Mesenchymal stem cell (in vitro differentiated cells and primary cell): ENCODE data around the gene ERP44.

ENCODE experiments used
- DNase-seq: peaks from one replicate; pipeline ENCODE4 v3.0.0-alpha.2; 2013
- H2AFZ ChIP-seq: one replicate; pipeline ENCODE4 v1.6.1; 2013; ENCODE audit warnings: low read depth, mild to moderate bottlenecking, control low read depth, inconsistent platforms, low read length, moderate library complexity
- H2AK5ac ChIP-seq: 2 replicates; pipeline ENCODE4 v1.6.1; 2013; ENCODE audit warnings: low read length, moderate library complexity, mild to moderate bottlenecking, inconsistent platforms; ENCODE audit not compliant: severe bottlenecking
- H2BK120ac ChIP-seq: one replicate; pipeline ENCODE4 v1.6.1; 2013; ENCODE audit warnings: low read depth, mild to moderate bottlenecking, inconsistent platforms, low read length, moderate library complexity
- H2BK12ac ChIP-seq, 2 experiments: one replicate each; pipeline ENCODE4 v1.6.1; 2013; ENCODE audit warnings: inconsistent platforms in 2 of 2, low read length in 2 of 2, mild to moderate bottlenecking in 2 of 2, moderate library complexity in 2 of 2, control low read depth in 1 of 2
- H2BK15ac ChIP-seq: one replicate; pipeline ENCODE4 v1.6.1; 2013; ENCODE audit warnings: mild to moderate bottlenecking, low read depth, inconsistent platforms; ENCODE audit not compliant: poor library complexity, severe bottlenecking
- H2BK5ac ChIP-seq: 2 replicates; pipeline ENCODE4 v1.6.1; 2013; ENCODE audit warnings: low read depth, mild to moderate bottlenecking, low read length, control low read depth, inconsistent platforms; ENCODE audit not compliant: poor library complexity, severe bottlenecking
- H3K14ac ChIP-seq, 2 experiments: one replicate each; pipeline ENCODE4 v1.6.1; 2013; ENCODE audit warnings: inconsistent platforms in 2 of 2, low read length in 2 of 2, control low read depth in 1 of 2, mild to moderate bottlenecking in 1 of 2, moderate library complexity in 1 of 2
- H3K18ac ChIP-seq, 2 experiments: one replicate each; pipeline ENCODE4 v1.6.1; 2013; ENCODE audit warnings: inconsistent platforms in 2 of 2, low read length in 2 of 2, control low read depth in 1 of 2, low read depth in 1 of 2, mild to moderate bottlenecking in 1 of 2
- H3K23ac ChIP-seq, 2 experiments: one replicate each; pipeline ENCODE4 v1.6.1; 2013; ENCODE audit warnings: inconsistent platforms in 2 of 2, low read length in 2 of 2, mild to moderate bottlenecking in 2 of 2, moderate library complexity in 2 of 2, control low read depth in 1 of 2
- H3K27ac ChIP-seq: 2 replicates; pipeline ENCODE4 v1.5.1; 2013; ENCODE audit warnings: mild to moderate bottlenecking, moderate library complexity, low read length, control low read depth, inconsistent platforms; ENCODE audit not compliant: poor library complexity, severe bottlenecking
- H3K27me3 ChIP-seq, 2 experiments: 2 replicates each; pipeline versions ENCODE4 v1.6.1 to v1.7.0; 2013; ENCODE audit warnings: low read length in 2 of 2, mild to moderate bottlenecking in 2 of 2, moderate library complexity in 2 of 2, control low read depth in 1 of 2, inconsistent platforms in 1 of 2; ENCODE audit not compliant: control insufficient read depth in 1 of 2, insufficient read depth in 1 of 2
- H3K36me3 ChIP-seq, 2 experiments: 2 replicates each; pipeline versions ENCODE4 v1.6.1 to v1.7.0; 2013; ENCODE audit warnings: low read length in 2 of 2, control low read depth in 1 of 2, inconsistent platforms in 1 of 2, low read depth in 1 of 2, mild to moderate bottlenecking in 1 of 2; ENCODE audit not compliant: insufficient read depth in 2 of 2, control insufficient read depth in 1 of 2
- H3K4ac ChIP-seq, 2 experiments: one replicate each; pipeline ENCODE4 v1.6.1; 2013; ENCODE audit warnings: inconsistent platforms in 2 of 2, low read length in 2 of 2, mild to moderate bottlenecking in 2 of 2, moderate library complexity in 2 of 2, control low read depth in 1 of 2, low read depth in 1 of 2
- H3K4me1 ChIP-seq: 2 replicates; pipeline ENCODE4 v1.6.1; 2013; ENCODE audit warnings: low read depth, low read length, control low read depth; ENCODE audit not compliant: control insufficient read depth, insufficient read depth
- H3K4me2 ChIP-seq: 2 replicates; pipeline ENCODE4 v1.6.1; 2013; ENCODE audit warnings: low read length, mild to moderate bottlenecking, inconsistent platforms; ENCODE audit not compliant: poor library complexity, severe bottlenecking
- H3K4me3 ChIP-seq, 2 experiments: 2 replicates each; pipeline versions ENCODE4 v1.5.1 to v1.7.0; 2013; ENCODE audit warnings: low read length in 2 of 2, mild to moderate bottlenecking in 2 of 2, control low read depth in 1 of 2, low read depth in 1 of 2; ENCODE audit not compliant: insufficient read depth in 1 of 2
- H3K79me1 ChIP-seq: replicated peaks from 2 replicates; pipeline ENCODE4 v1.6.1; 2013; ENCODE audit warnings: mild to moderate bottlenecking, control low read depth, low read length, inconsistent platforms; ENCODE audit not compliant: poor library complexity, severe bottlenecking
- H3K9ac ChIP-seq: 2 replicates; pipeline ENCODE4 v1.7.0; 2013; ENCODE audit warnings: mild to moderate bottlenecking, low read length, moderate library complexity
- H3K9me3 ChIP-seq: 2 replicates; pipeline ENCODE4 v1.7.0; 2013; ENCODE audit warnings: mild to moderate bottlenecking, low read length; ENCODE audit not compliant: control insufficient read depth
- H4K8ac ChIP-seq: one replicate; pipeline ENCODE4 v1.6.1; 2013; ENCODE audit warnings: inconsistent platforms, mild to moderate bottlenecking, low read length, moderate library complexity
- H4K91ac ChIP-seq: one replicate; pipeline ENCODE4 v1.6.1; 2013; ENCODE audit warnings: mild to moderate bottlenecking, low read length, inconsistent platforms
- WGBS: methylation state at CpG from one replicate; pipeline ENCODE4 v1.1.7; 2013; ENCODE audit warnings: mixed read lengths; 5-methylcytosine and 5-hydroxymethylcytosine counted together

The ERP44 gene

GRCh38 chr9:99971410-99971809 is 127.4 kb downstream of the ERP44 start:
- Histone ChIP-seq H3K18ac (no peak overlapping the region), H3K9me3 (no peaks in the 10 kb centered on the region), H3K4ac (no peak overlapping the region), H3K79me1 (peaks cover 2% of the 10 kb centered on the region), H3K23ac (no peak overlapping the region), H3K27ac (no peak overlapping the region), H3K27me3 (no peaks in the 10 kb centered on the region), H3K9ac (no peak overlapping the region), H2AFZ (no peak overlapping the region), H4K8ac (no peak overlapping the region), H2AK5ac (no peak overlapping the region), H2BK15ac (no peak overlapping the region), H3K14ac (no peak overlapping the region), H3K4me1 (peaks cover 4% of the 10 kb centered on the region), H2BK5ac (no peak overlapping the region), H2BK12ac (no peak overlapping the region), H3K4me2 (no peak overlapping the region), H2BK120ac (no peak overlapping the region), H3K36me3 (peaks cover 0 to 58% of the 10 kb centered on the region in 2 experiments), H3K4me3 (no peak overlapping the region), H4K91ac (no peak overlapping the region)
- DNase-seq: no peak

- H2BK120ac ChIP-seq: no peak overlapping the region
- no peak for DNase-seq
- H3K27me3 ChIP-seq: no peaks in the 10 kb centered on the region
- H2AFZ ChIP-seq: no peak overlapping the region
- peaks cover 0 to 50% of the 10 kb centered on the region in 2 experiments for H3K36me3 ChIP-seq
- H2BK5ac ChIP-seq: no peak overlapping the region
- H3K9ac ChIP-seq: no peak overlapping the region
- H2AK5ac ChIP-seq: no peak overlapping the region
- H4K91ac ChIP-seq: no peak overlapping the region
- H3K14ac ChIP-seq: no peak overlapping the region
- no peak overlapping the region for H3K4me3 ChIP-seq
- peaks cover 4% of the 10 kb centered on the region for H3K4me1 ChIP-seq
- H3K79me1 ChIP-seq: peaks cover 2% of the 10 kb centered on the region
- H3K4ac ChIP-seq: no peak overlapping the region
- H2BK15ac ChIP-seq: no peak overlapping the region
- no peak overlapping the region for H3K4me2 ChIP-seq
- H3K23ac ChIP-seq: no peak overlapping the region
- H3K9me3 ChIP-seq: no peaks in the 10 kb centered on the region
- H4K8ac ChIP-seq: no peak overlapping the region
- no peak overlapping the region for H3K18ac ChIP-seq
- no peak overlapping the region for H3K27ac ChIP-seq
- H2BK12ac ChIP-seq: no peak overlapping the region
- 100% methylated on average over 1 of the region's 2 CpGs for WGBS
Measured at GRCh38 chr9:99970481-99970880, 128.3 kb downstream of the ERP44 start.

GRCh38 chr9:99967457-99967856 is 131.3 kb downstream of the ERP44 start:
- WGBS: 100% methylated on average over 1 of the region's 2 CpGs
- Histone ChIP-seq H3K9ac (no peak overlapping the region), H2BK12ac (no peak overlapping the region), H3K4me2 (no peak overlapping the region), H3K4me1 (peaks cover 6% of the 10 kb centered on the region), H3K9me3 (no peaks in the 10 kb centered on the region), H2AFZ (no peak overlapping the region), H2AK5ac (no peak overlapping the region), H3K27ac (no peak overlapping the region), H3K4me3 (no peak overlapping the region), H4K91ac (no peak overlapping the region), H3K27me3 (no peaks in the 10 kb centered on the region), H2BK15ac (no peak overlapping the region), H3K14ac (no peak overlapping the region), H2BK120ac (no peak overlapping the region), H4K8ac (no peak overlapping the region), H3K4ac (no peak overlapping the region), H3K79me1 (peaks cover 2% of the 10 kb centered on the region), H3K23ac (no peak overlapping the region), H2BK5ac (no peak overlapping the region), H3K36me3 (peaks cover 0 to 52% of the 10 kb centered on the region in 2 experiments), H3K18ac (no peak overlapping the region)
- DNase-seq: no peak

GRCh38 chr9:99966716-99967115 is 132.1 kb downstream of the ERP44 start:
- Histone ChIP-seq H3K23ac (no peak overlapping the region), H2BK5ac (no peak overlapping the region), H3K4ac (no peak overlapping the region), H4K8ac (no peak overlapping the region), H3K27me3 (no peaks in the 10 kb centered on the region), H3K14ac (no peak overlapping the region), H2BK15ac (no peak overlapping the region), H2BK120ac (no peak overlapping the region), H3K4me3 (no peak overlapping the region), H3K4me1 (peaks cover 6% of the 10 kb centered on the region), H2BK12ac (no peak overlapping the region), H3K27ac (no peak overlapping the region), H2AFZ (no peak overlapping the region), H3K79me1 (peaks cover 2% of the 10 kb centered on the region), H2AK5ac (no peak overlapping the region), H3K36me3 (peaks cover 0 to 56% of the 10 kb centered on the region in 2 experiments), H4K91ac (no peak overlapping the region), H3K9ac (no peak overlapping the region), H3K18ac (no peak overlapping the region), H3K9me3 (no peaks in the 10 kb centered on the region), H3K4me2 (no peak overlapping the region)
- DNase-seq: peak; percentile 38
- 27% methylated on average over 2 of the region's 2 CpGs for WGBS
